Panc1 (cell line): ENCODE data around the gene TRMT10A. TPM values are rescaled to one million over a fixed set of nuclear protein-coding genes. Genes with fewer than 3 reads are reported as not detected.

ENCODE experiments used
- ATAC-seq: fragments of 200-7000 bp; cut with Tn5 transposase; 2 replicates; pipeline ENCODE4 v1.9.1; 2020; ENCODE audit warnings: mild to moderate bottlenecking, moderate library complexity
- BruUV-seq: library from RNA; stranded (reverse); fragments of 400-500 nt; replicated peaks from 2 replicates; lab custom pipeline; 2021; lab: Mats Ljungman, UMichigan
- CTCF ChIA-PET: fragments of 300-600 bp; sonication (Branson Sonifier 250); formaldehyde crosslinking; loops from one replicate; lab custom pipeline; 2022; ENCODE audit warnings: antibody characterized with exemption; lab: Charles Lee
- POLR2A ChIA-PET: fragments of 300-600 bp; sonication (Branson Sonifier 250); formaldehyde crosslinking; loops from one replicate; lab custom pipeline; 2022; ENCODE audit warnings: antibody characterized with exemption; lab: Charles Lee
- DNase-seq: peaks from one replicate; pipeline ENCODE4 v3.0.0-alpha.2; 2010; ENCODE audit warnings: low read depth, low spot score
- H3K27ac ChIP-seq: 2 replicates; pipeline ENCODE4 v1.5.1; 2011; ENCODE audit warnings: mild to moderate bottlenecking, low read length, inconsistent platforms
- H3K27me3 ChIP-seq: fragments of 200-500 bp; sonication (Bioruptor generic); 2 replicates; pipeline ENCODE4 v1.6.0; 2014; ENCODE audit warnings: low read length, inconsistent platforms; ENCODE audit not compliant: control insufficient read depth, insufficient read depth
- H3K36me3 ChIP-seq: fragments of 200-500 bp; sonication (Bioruptor generic); 2 replicates; pipeline ENCODE4 v1.5.1; 2014; ENCODE audit warnings: inconsistent platforms, mild to moderate bottlenecking, low read length, moderate library complexity; ENCODE audit not compliant: control insufficient read depth, insufficient read depth
- H3K4me1 ChIP-seq: 2 replicates; pipeline ENCODE4 v1.5.1; 2011; ENCODE audit warnings: inconsistent platforms, mild to moderate bottlenecking, low read length, moderate library complexity; ENCODE audit not compliant: control insufficient read depth, insufficient read depth
- H3K4me3 ChIP-seq, 2 experiments: 2 replicates each; pipeline ENCODE4 v1.5.1; 2011 to 2012; ENCODE audit warnings: low read depth in 2 of 2, low read length in 2 of 2, mild to moderate bottlenecking in 2 of 2, inconsistent platforms in 1 of 2, moderate library complexity in 1 of 2
- H3K9me3 ChIP-seq: fragments of 200-500 bp; sonication (Bioruptor generic); 2 replicates; pipeline ENCODE4 v1.5.1; 2014; ENCODE audit warnings: low read depth, mild to moderate bottlenecking, inconsistent platforms, low read length, moderate library complexity; ENCODE audit not compliant: control insufficient read depth, insufficient read depth
- CTCF ChIP-seq: fragments of 450-650 bp; IDR thresholded peaks from 2 replicates; pipeline ENCODE4 v1.5.1; 2017; ENCODE audit warnings: mild to moderate bottlenecking
- POLR2AphosphoS5 ChIP-seq: IDR thresholded peaks from 2 replicates; pipeline ENCODE4 v1.6.1; 2012; ENCODE audit warnings: mild to moderate bottlenecking, low read depth, low read length, moderate library complexity
- REST ChIP-seq, 2 experiments: IDR thresholded peaks; 2 replicates each; pipeline ENCODE4 v1.6.1; 2011 to 2012; ENCODE audit warnings: low read depth in 2 of 2, control low read depth in 1 of 2, low read length in 1 of 2, mild to moderate bottlenecking in 1 of 2, moderate library complexity in 1 of 2; ENCODE audit not compliant: insufficient read depth in 1 of 2
- SIN3A ChIP-seq: IDR thresholded peaks from 2 replicates; pipeline ENCODE4 v1.6.1; 2012; ENCODE audit warnings: low read depth, mild to moderate bottlenecking, low read length, moderate library complexity, borderline replicate concordance; ENCODE audit not compliant: insufficient read depth
- TCF7L2 ChIP-seq: IDR thresholded peaks from 2 replicates; pipeline ENCODE4 v1.6.1; 2011; ENCODE audit warnings: mild to moderate bottlenecking, low read depth, low read length, inconsistent platforms
- in situ Hi-C: cut with HindIII; loops from 2 replicates; pipeline ENCODE4 v1.10.0; 2016; ENCODE audit warnings: low sequenced_read_pairs, low pct_unique_long_range_greater_than_20kb
- intact Hi-C: fragments of 100-400 bp; cut with micrococcal nuclease; formaldehyde crosslinking; loops from one replicate; pipeline ENCODE4 v1.10.0; 2022; ENCODE audit not compliant: unreplicated experiment
- total RNA-seq: library from RNA; stranded (reverse); gene quantifications from one replicate; pipeline ENCODE4 v1.2.1, GENCODE V29; 2021; ENCODE audit not compliant: unreplicated experiment

The TRMT10A gene
- total RNA-seq, 1 experiment from 2014 or later, result 1.4 TPM

GRCh38 chr4:99507762-99508161 is 56.1 kb downstream of the TRMT10A start:
- ChIA-PET CTCF (no interaction called here), POLR2A (no interaction called here)
- intact Hi-C loops, result no loop called here
- no peak overlapping the region for H3K4me3 ChIP-seq
- TF ChIP-seq CTCF (no peak), REST (IDR thresholded peaks at IDR 0.05; ENCODE audit: insufficient read depth in 1 of 2, low read depth in 2 of 2, low read length in 1 of 2) (no peak), POLR2AphosphoS5 (no peak), TCF7L2 (no peak), SIN3A (no peak)
- H3K36me3 ChIP-seq, result no peaks in the 10 kb centered on the region
- no peak overlapping the region for H3K27ac ChIP-seq
- in situ Hi-C loops, result no loop called here
- ATAC-seq, result no peak
- no peaks in the 10 kb centered on the region for H3K27me3 ChIP-seq
- H3K9me3 ChIP-seq, result no peaks in the 10 kb centered on the region
- H3K4me1 ChIP-seq, result no peaks in the 10 kb centered on the region
- DNase-seq, result no peak
- no TSS peak for BruUV-seq

GRCh38 chr4:99507349-99507748 is 56.5 kb downstream of the TRMT10A start:
- in situ Hi-C loops, result no loop called here
- intact Hi-C loops, result no loop called here
- ChIA-PET POLR2A (no interaction called here), CTCF (no interaction called here)
- no peaks in the 10 kb centered on the region for H3K36me3 ChIP-seq
- DNase-seq (no peak), ATAC-seq (no peak)
- H3K9me3 ChIP-seq, result no peaks in the 10 kb centered on the region
- no peaks in the 10 kb centered on the region for H3K4me1 ChIP-seq
- no peak overlapping the region for H3K4me3 ChIP-seq
- H3K27ac ChIP-seq, result no peak overlapping the region
- BruUV-seq, result no TSS peak
- H3K27me3 ChIP-seq, result no peaks in the 10 kb centered on the region
- TF ChIP-seq REST (IDR thresholded peaks at IDR 0.05; ENCODE audit: insufficient read depth in 1 of 2, low read depth in 2 of 2, low read length in 1 of 2), result no peak
- no peak for TF ChIP-seq SIN3A
- TF ChIP-seq POLR2AphosphoS5, result no peak
- TF ChIP-seq CTCF, result no peak
- no peak for TF ChIP-seq TCF7L2
